Measurements from ENCODE around the gene SSH2. TPM values are rescaled to one million over a fixed set of nuclear protein-coding genes. Genes with fewer than 3 reads are reported as not detected.

SSH2 gene
- total RNA-seq, 2 experiments from 2014 or later, result 39.4 to 73.9 TPM

- no peak for TF ChIP-seq EZH2phosphoT487 (IDR thresholded peaks at IDR 0.05; ENCODE audit: borderline replicate concordance, low read depth, low read length)
- TF ChIP-seq CTCF (conservative IDR thresholded peaks at IDR 0.05; ENCODE audit: low read length), result no peak
- H3K4me2 ChIP-seq (ENCODE audit: low read length), result no peak overlapping the region
- intact Hi-C loops (cut with micrococcal nuclease; ENCODE audit: unreplicated experiment), result no loop called here
- no peaks in the 10 kb centered on the region; the same call in 1 of the 2 replicates for H3K9me3 ChIP-seq (ENCODE audit: low read length)
- H3K4me3 ChIP-seq (ENCODE audit: low read depth, low read length, poor library complexity, severe bottlenecking), result no peak overlapping the region
- no peaks in the 10 kb centered on the region for H3K79me2 ChIP-seq (ENCODE audit: insufficient read depth, low read depth, low read length)
- H3K4me1 ChIP-seq (ENCODE audit: insufficient read depth, low read length, poor library complexity, severe bottlenecking), result no peaks in the 10 kb centered on the region
- POLR2A ChIA-PET, result interaction anchor here (0.7 kb wide), 1 partner anchor 43 kb away, joined by 3 read pairs; no protein-coding TSS in a partner anchor
- CTCF ChIA-PET (ENCODE audit: unreplicated experiment), result no interaction called here
- no peak overlapping the region for H2AFZ ChIP-seq (ENCODE audit: low read length)
- H3K27ac ChIP-seq (ENCODE audit: low read depth, low read length, poor library complexity, severe bottlenecking), result no peak overlapping the region
- H3K9me2 ChIP-seq (ENCODE audit: insufficient read depth, low read length), result no peaks in the 10 kb centered on the region
- DNase-seq (ENCODE audit: low spot score), result no peak
- H4K20me1 ChIP-seq (ENCODE audit: insufficient read depth, low read length), result no peaks in the 10 kb centered on the region
- no TSS peak for BruUV-seq (replicated peaks)
- H3K36me3 ChIP-seq (ENCODE audit: insufficient read depth, low read length), result no peaks in the 10 kb centered on the region
Measured at GRCh38 chr17:29968271-29968670, 38.2 kb upstream of the SSH2 start.

DNA sequence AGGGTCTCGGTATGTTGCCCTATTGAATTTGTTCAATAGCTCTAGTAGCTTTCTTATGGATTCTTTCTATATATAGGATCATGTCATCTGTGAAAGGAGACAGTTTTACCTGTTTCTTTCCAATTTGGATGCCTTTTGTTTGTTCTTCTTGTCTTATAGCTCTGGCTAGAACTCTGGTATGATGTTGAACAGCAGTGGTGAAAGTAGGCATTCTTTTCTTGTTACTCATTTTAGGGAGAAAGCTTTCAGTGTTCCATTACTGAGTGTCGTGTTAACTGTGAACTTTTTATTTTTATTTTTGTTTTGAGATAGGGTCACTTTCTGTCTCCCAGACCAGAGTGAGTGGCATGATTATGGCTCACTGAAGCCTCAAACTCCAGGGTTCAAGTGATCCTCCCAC, 32.6 kb upstream of the SSH2 start:
- H3K9me3 ChIP-seq (ENCODE audit: low read length), result no peaks in the 10 kb centered on the region; the same call in 1 of the 2 replicates
- no peak overlapping the region for H2AFZ ChIP-seq (ENCODE audit: low read length)
- no TSS peak for BruUV-seq (replicated peaks)
- TF ChIP-seq CTCF (conservative IDR thresholded peaks at IDR 0.05; ENCODE audit: low read length) (no peak), EZH2phosphoT487 (IDR thresholded peaks at IDR 0.05; ENCODE audit: borderline replicate concordance, low read depth, low read length) (no peak)
- no peaks in the 10 kb centered on the region for H3K79me2 ChIP-seq (ENCODE audit: insufficient read depth, low read depth, low read length)
- H3K9me2 ChIP-seq (ENCODE audit: insufficient read depth, low read length), result no peaks in the 10 kb centered on the region
- H3K4me1 ChIP-seq (ENCODE audit: insufficient read depth, low read length, poor library complexity, severe bottlenecking), result no peaks in the 10 kb centered on the region
- no peak for DNase-seq (ENCODE audit: low spot score)
- no peak overlapping the region for H3K4me3 ChIP-seq (ENCODE audit: low read depth, low read length, poor library complexity, severe bottlenecking)
- no peaks in the 10 kb centered on the region for H4K20me1 ChIP-seq (ENCODE audit: insufficient read depth, low read length)
- POLR2A ChIA-PET, result interaction anchor here (0.7 kb wide), 2 partner anchors 463 to 472 kb away, joined by 7 to 8 read pairs; no protein-coding TSS in a partner anchor
- intact Hi-C loops (cut with micrococcal nuclease; ENCODE audit: unreplicated experiment), result no loop called here
- no peak overlapping the region for H3K27ac ChIP-seq (ENCODE audit: low read depth, low read length, poor library complexity, severe bottlenecking)
- no peak overlapping the region for H3K4me2 ChIP-seq (ENCODE audit: low read length)
- CTCF ChIA-PET (ENCODE audit: unreplicated experiment), result no interaction called here
- no peaks in the 10 kb centered on the region for H3K36me3 ChIP-seq (ENCODE audit: insufficient read depth, low read length)

- H3K36me3 ChIP-seq (ENCODE audit: insufficient read depth, low read length), result no peaks in the 10 kb centered on the region
- H3K4me2 ChIP-seq (ENCODE audit: low read length), result no peak overlapping the region
- no TSS peak for BruUV-seq (replicated peaks)
- H3K4me3 ChIP-seq (ENCODE audit: low read depth, low read length, poor library complexity, severe bottlenecking), result no peak overlapping the region
- H3K9me3 ChIP-seq (ENCODE audit: low read length), result no peaks in the 10 kb centered on the region; the same call in 1 of the 2 replicates
- H4K20me1 ChIP-seq (ENCODE audit: insufficient read depth, low read length), result no peaks in the 10 kb centered on the region
- no peak for TF ChIP-seq EZH2phosphoT487 (IDR thresholded peaks at IDR 0.05; ENCODE audit: borderline replicate concordance, low read depth, low read length)
- no peak for TF ChIP-seq CTCF (conservative IDR thresholded peaks at IDR 0.05; ENCODE audit: low read length)
- POLR2A ChIA-PET, result interaction anchor here (0.8 kb wide), 1 partner anchor 14 kb away, joined by 3 read pairs; no protein-coding TSS in a partner anchor
- no peak overlapping the region for H2AFZ ChIP-seq (ENCODE audit: low read length)
- no peak for DNase-seq (ENCODE audit: low spot score)
- CTCF ChIA-PET (ENCODE audit: unreplicated experiment), result no interaction called here
- no peak overlapping the region for H3K27ac ChIP-seq (ENCODE audit: low read depth, low read length, poor library complexity, severe bottlenecking)
- no peaks in the 10 kb centered on the region for H3K9me2 ChIP-seq (ENCODE audit: insufficient read depth, low read length)
- H3K79me2 ChIP-seq (ENCODE audit: insufficient read depth, low read depth, low read length), result no peaks in the 10 kb centered on the region
- intact Hi-C loops (cut with micrococcal nuclease; ENCODE audit: unreplicated experiment), result no loop called here
- H3K4me1 ChIP-seq (ENCODE audit: insufficient read depth, low read length, poor library complexity, severe bottlenecking), result no peaks in the 10 kb centered on the region
Measured at GRCh38 chr17:29959658-29960337, 29.8 kb upstream of the SSH2 start.

Measured in OCI-LY7 (cell line).